Hepatocyte (in vitro differentiated cells): ENCODE measurements around the gene RIC1. TPM values are rescaled to one million over a fixed set of nuclear protein-coding genes. Genes with fewer than 3 reads are reported as not detected.

ENCODE experiments used
- DNase-seq: peaks from one replicate; pipeline ENCODE4 v3.0.0-alpha.2; 2016; ENCODE audit warnings: low spot score
- H2AFZ ChIP-seq: fragments of 200-600 bp; sonication (generic); 2 replicates; pipeline ENCODE4 v1.6.0; 2016; ENCODE audit warnings: antibody characterized with exemption, mild to moderate bottlenecking
- H3K27ac ChIP-seq: fragments of 200-600 bp; sonication (generic); 2 replicates; pipeline ENCODE4 v1.5.1; 2016; ENCODE audit warnings: mild to moderate bottlenecking
- H3K27me3 ChIP-seq: fragments of 200-600 bp; sonication (generic); 2 replicates; pipeline ENCODE4 v1.6.1; 2016
- H3K36me3 ChIP-seq: fragments of 200-600 bp; sonication (generic); replicated peaks from 2 replicates; pipeline ENCODE4 v1.5.1; 2016; ENCODE audit warnings: low read depth; ENCODE audit not compliant: insufficient read depth
- H3K4me1 ChIP-seq: fragments of 200-600 bp; sonication (generic); 2 replicates; pipeline ENCODE4 v1.5.1; 2016; ENCODE audit warnings: mild to moderate bottlenecking, moderate library complexity; ENCODE audit not compliant: insufficient read depth
- H3K4me2 ChIP-seq: fragments of 200-600 bp; sonication (generic); 2 replicates; pipeline ENCODE4 v1.6.0; 2016
- H3K4me3 ChIP-seq: fragments of 200-600 bp; sonication (generic); 2 replicates; pipeline ENCODE4 v1.5.1; 2016; ENCODE audit warnings: mild to moderate bottlenecking
- H3K79me2 ChIP-seq: fragments of 200-600 bp; sonication (generic); 2 replicates; pipeline ENCODE4 v1.6.0; 2017; ENCODE audit warnings: mild to moderate bottlenecking
- H3K9me2 ChIP-seq: fragments of 200-600 bp; sonication (generic); replicated peaks from 2 replicates; pipeline ENCODE4 v1.6.0; 2017; ENCODE audit warnings: mild to moderate bottlenecking; ENCODE audit not compliant: insufficient read depth
- H3K9me3 ChIP-seq: fragments of 200-600 bp; sonication (generic); 2 replicates; pipeline ENCODE4 v1.5.1; 2016; ENCODE audit warnings: low read depth, mild to moderate bottlenecking
- H4K20me1 ChIP-seq: fragments of 200-600 bp; sonication (generic); 2 replicates; pipeline ENCODE4 v1.6.0; 2016; ENCODE audit warnings: mild to moderate bottlenecking; ENCODE audit not compliant: insufficient read depth, poor library complexity, severe bottlenecking
- EZH2 ChIP-seq: fragments of 200-600 bp; sonication (generic); IDR thresholded peaks from 2 replicates; pipeline ENCODE4 v1.6.1; 2016; ENCODE audit warnings: antibody characterized with exemption, mild to moderate bottlenecking, borderline replicate concordance
- EZH2phosphoT487 ChIP-seq: fragments of 200-600 bp; sonication (generic); IDR thresholded peaks from one replicate; pipeline ENCODE4 v1.6.1; 2018; ENCODE audit warnings: antibody characterized with exemption, mild to moderate bottlenecking, low read depth, moderate library complexity; ENCODE audit not compliant: unreplicated experiment, severe bottlenecking
- WGBS: methylation state at CpG from one replicate; pipeline ENCODE4 v1.1.6; 2016; ENCODE audit warnings: low lambda C conversion rate; ENCODE audit errors: missing lambda C conversion rate; 5-methylcytosine and 5-hydroxymethylcytosine counted together
- polyA plus RNA-seq: library from polyadenylated mRNA; unstranded; fragments of >200 nt; fragmentation: Nextera tagmentation; extraction: Ambion mirVana; gene quantifications from 2 replicates; pipeline ENCODE4 v1.2.1, GENCODE V29; 2016
- total RNA-seq: library from RNA; depleted of rRNA; stranded (reverse); fragments of >200 nt; gene quantifications from 2 replicates; pipeline ENCODE4 v1.2.3, GENCODE V29; 2014
- TF ChIP-seq, protein P1 (sequence below): fragments of 200-600 bp; sonication (generic); IDR thresholded peaks from 2 replicates; pipeline ENCODE4 v1.5.1; 2016; ENCODE audit warnings: antibody characterized with exemption, mild to moderate bottlenecking; ENCODE audit not compliant: poor library complexity

The RIC1 gene
- total and polyA plus RNA-seq, 2 experiments from 2014 or later, result 11.2 to 34.9 TPM

- H3K4me3 ChIP-seq, result no peak overlapping the region
- no peak overlapping the region for H3K27ac ChIP-seq
- WGBS, result 95% methylated on average over 3 of the region's 3 CpGs
- H4K20me1 ChIP-seq, result no peaks in the 10 kb centered on the region
- no peak overlapping the region for H2AFZ ChIP-seq
- no peak overlapping the region for H3K4me2 ChIP-seq
- H3K79me2 ChIP-seq, result no peaks in the 10 kb centered on the region
- no peaks in the 10 kb centered on the region for H3K9me3 ChIP-seq
- no peaks in the 10 kb centered on the region for H3K9me2 ChIP-seq
- no peak for TF ChIP-seq EZH2phosphoT487
- TF ChIP-seq, protein P1, sequence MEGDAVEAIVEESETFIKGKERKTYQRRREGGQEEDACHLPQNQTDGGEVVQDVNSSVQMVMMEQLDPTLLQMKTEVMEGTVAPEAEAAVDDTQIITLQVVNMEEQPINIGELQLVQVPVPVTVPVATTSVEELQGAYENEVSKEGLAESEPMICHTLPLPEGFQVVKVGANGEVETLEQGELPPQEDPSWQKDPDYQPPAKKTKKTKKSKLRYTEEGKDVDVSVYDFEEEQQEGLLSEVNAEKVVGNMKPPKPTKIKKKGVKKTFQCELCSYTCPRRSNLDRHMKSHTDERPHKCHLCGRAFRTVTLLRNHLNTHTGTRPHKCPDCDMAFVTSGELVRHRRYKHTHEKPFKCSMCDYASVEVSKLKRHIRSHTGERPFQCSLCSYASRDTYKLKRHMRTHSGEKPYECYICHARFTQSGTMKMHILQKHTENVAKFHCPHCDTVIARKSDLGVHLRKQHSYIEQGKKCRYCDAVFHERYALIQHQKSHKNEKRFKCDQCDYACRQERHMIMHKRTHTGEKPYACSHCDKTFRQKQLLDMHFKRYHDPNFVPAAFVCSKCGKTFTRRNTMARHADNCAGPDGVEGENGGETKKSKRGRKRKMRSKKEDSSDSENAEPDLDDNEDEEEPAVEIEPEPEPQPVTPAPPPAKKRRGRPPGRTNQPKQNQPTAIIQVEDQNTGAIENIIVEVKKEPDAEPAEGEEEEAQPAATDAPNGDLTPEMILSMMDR, result no peak
- no peak for TF ChIP-seq EZH2
- DNase-seq, result no peak
- H3K27me3 ChIP-seq, result no peaks in the 10 kb centered on the region
- H3K36me3 ChIP-seq, result no peaks in the 10 kb centered on the region
- H3K4me1 ChIP-seq, result no peaks in the 10 kb centered on the region
Measured at GRCh38 chr9:5743109-5743508, 114.2 kb downstream of the RIC1 start.

- H3K27ac ChIP-seq, result no peak overlapping the region
- no peak for TF ChIP-seq EZH2
- no peak for TF ChIP-seq EZH2phosphoT487
- TF ChIP-seq, protein P1, result no peak
- H3K4me3 ChIP-seq, result no peak overlapping the region
- H3K4me2 ChIP-seq, result no peak overlapping the region
- no peaks in the 10 kb centered on the region for H3K79me2 ChIP-seq
- no peaks in the 10 kb centered on the region for H3K36me3 ChIP-seq
- no peaks in the 10 kb centered on the region for H4K20me1 ChIP-seq
- no peaks in the 10 kb centered on the region for H3K9me2 ChIP-seq
- no peaks in the 10 kb centered on the region for H3K27me3 ChIP-seq
- H3K9me3 ChIP-seq, result no peaks in the 10 kb centered on the region
- DNase-seq, result no peak
- 100% methylated on average over 1 of the region's 1 CpG for WGBS
- H2AFZ ChIP-seq, result no peak overlapping the region
- H3K4me1 ChIP-seq, result no peaks in the 10 kb centered on the region
Measured at GRCh38 chr9:5748438-5748837, 119.5 kb downstream of the RIC1 start.

- Histone ChIP-seq H3K4me3 (no peak overlapping the region), H3K9me2 (no peaks in the 10 kb centered on the region), H3K36me3 (no peaks in the 10 kb centered on the region), H3K4me2 (no peak overlapping the region), H2AFZ (no peak overlapping the region), H3K4me1 (no peaks in the 10 kb centered on the region), H4K20me1 (no peaks in the 10 kb centered on the region), H3K27ac (no peak overlapping the region), H3K9me3 (no peaks in the 10 kb centered on the region), H3K27me3 (no peaks in the 10 kb centered on the region), H3K79me2 (no peaks in the 10 kb centered on the region)
- no peak for DNase-seq
- TF ChIP-seq, protein P1, result no peak
- TF ChIP-seq EZH2phosphoT487, result no peak
- TF ChIP-seq EZH2, result no peak
- WGBS, result 96% methylated on average over 4 of the region's 4 CpGs
Measured at GRCh38 chr9:5749306-5749705, 120.4 kb downstream of the RIC1 start.

GRCh38 chr9:5750569-5750968 is 121.7 kb downstream of the RIC1 start:
- Histone ChIP-seq H3K27me3 (no peaks in the 10 kb centered on the region), H3K9me2 (no peaks in the 10 kb centered on the region), H3K4me3 (no peak overlapping the region), H3K4me2 (no peak overlapping the region), H2AFZ (no peak overlapping the region), H3K9me3 (no peaks in the 10 kb centered on the region), H3K4me1 (no peaks in the 10 kb centered on the region), H3K27ac (no peak overlapping the region), H3K79me2 (no peaks in the 10 kb centered on the region), H4K20me1 (no peaks in the 10 kb centered on the region), H3K36me3 (no peaks in the 10 kb centered on the region)
- DNase-seq, result no peak
- TF ChIP-seq, protein P1, result no peak
- TF ChIP-seq EZH2 (no peak), EZH2phosphoT487 (no peak)
- 96% methylated on average over 1 of the region's 1 CpG for WGBS
